ENCODE data around the gene ESR1. TPM values are rescaled to one million over a fixed set of nuclear protein-coding genes. Genes with fewer than 3 reads are reported as not detected.

The ESR1 gene
- total RNA-seq, 1 experiment from 2014 or later: not detected

DNA sequence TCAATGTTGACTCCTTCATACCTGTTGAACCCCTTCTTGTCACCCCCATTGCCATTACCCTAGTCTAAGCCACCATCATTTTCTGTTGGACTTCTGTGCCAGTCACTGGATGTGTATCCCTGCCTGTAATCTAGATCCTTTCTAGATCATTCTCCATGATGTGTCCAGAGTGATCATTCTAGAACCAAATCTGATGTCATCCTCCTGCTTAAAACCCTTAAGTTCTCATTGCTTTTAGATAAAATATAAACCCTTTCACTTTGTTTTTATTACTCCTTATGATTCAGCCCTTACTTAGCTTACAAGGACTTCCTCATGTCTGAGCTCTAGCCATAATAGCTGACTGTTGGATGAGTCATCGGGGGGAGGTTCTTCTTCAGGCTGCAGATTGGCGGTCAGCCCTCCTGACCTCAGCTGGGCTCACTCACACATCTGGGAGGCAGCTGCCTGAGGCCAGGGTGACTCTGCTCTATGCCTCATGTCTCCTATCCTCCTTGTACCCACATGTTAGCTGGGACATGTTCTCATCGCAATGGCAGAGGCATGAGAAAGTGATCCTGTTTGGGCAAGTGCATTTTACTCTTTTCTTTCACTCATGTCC is 287.6 kb downstream of the ESR1 start:
- Histone ChIP-seq H2BK12ac (ENCODE audit: insufficient read length, low read depth, low read length) (no peak overlapping the region), H3K27me3 (ENCODE audit: insufficient read depth, low read length) (no peaks in the 10 kb centered on the region), H4K20me1 (ENCODE audit: control insufficient read depth, insufficient read depth, insufficient read length) (no peaks in the 10 kb centered on the region), H3K9me3 (ENCODE audit: control insufficient read depth, low read depth, low read length) (no peaks in the 10 kb centered on the region), H4K5ac (ENCODE audit: insufficient read length, low read depth, low read length) (no peak overlapping the region), H3K14ac (ENCODE audit: insufficient read depth, low read length) (no peak overlapping the region), H4K91ac (ENCODE audit: insufficient read length, low read depth, low read length) (no peak overlapping the region), H4K8ac (replicated peaks; ENCODE audit: insufficient read length, low read depth, low read length) (no peak overlapping the region), H3K56ac (ENCODE audit: insufficient read length, low read depth, low read length) (no peak overlapping the region), H2BK15ac (ENCODE audit: low read depth, low read length) (no peak overlapping the region), H3K4me1 (ENCODE audit: insufficient read depth, low read length) (no peaks in the 10 kb centered on the region), H3K9ac (ENCODE audit: extremely low read depth, insufficient read length, low read length) (no peak overlapping the region), H2BK120ac (ENCODE audit: low read depth, low read length, poor library complexity, severe bottlenecking) (no peak overlapping the region), H3T11ph (ENCODE audit: low read length) (no peak overlapping the region), H2AFZ (ENCODE audit: low read length) (no peak overlapping the region), H3K4me2 (ENCODE audit: insufficient read depth, insufficient read length, low read length) (no peak overlapping the region), H2BK20ac (ENCODE audit: low read depth, low read length, poor library complexity, severe bottlenecking) (no peak overlapping the region), H3K23me2 (ENCODE audit: insufficient read length, low read depth, low read length, poor library complexity, severe bottlenecking) (no peaks in the 10 kb centered on the region), H3K4ac (ENCODE audit: low read depth, low read length) (no peak overlapping the region), H3K18ac (ENCODE audit: insufficient read length, low read depth, low read length) (no peak overlapping the region), H3K79me1 (ENCODE audit: insufficient read depth, low read depth, low read length, poor library complexity, severe bottlenecking) (no peaks in the 10 kb centered on the region), H2BK5ac (ENCODE audit: insufficient read length, low read length) (no peak overlapping the region), H3K79me2 (ENCODE audit: insufficient read depth, low read length) (no peaks in the 10 kb centered on the region), H3K27ac (ENCODE audit: insufficient read length, low read depth, low read length) (no peak overlapping the region), H2AK5ac (ENCODE audit: insufficient read length, low read length) (no peak overlapping the region), H3K23ac (ENCODE audit: insufficient read length, low read depth, low read length) (no peak overlapping the region)
- H3K27me3 Mint-ChIP-seq (ENCODE audit: low read depth): no peaks in the 10 kb centered on the region; the same call in 1 of the 2 replicates
- no peaks in the 10 kb centered on the region for H3K9me3 Mint-ChIP-seq
- H3K4me3 Mint-ChIP-seq: no peak overlapping the region
- TF ChIP-seq CTCF (conservative IDR thresholded peaks at IDR 0.05): no peak
- no peaks in the 10 kb centered on the region for H3K36me3 Mint-ChIP-seq (ENCODE audit: insufficient read depth in 1 of 3, low read depth in 3 of 3)
- peaks cover 17 to 19% of the 10 kb centered on the region in 2 experiments for H3K4me1 Mint-ChIP-seq
- WGBS (ENCODE audit: extremely low coverage, insufficient read length, low lambda C conversion rate): no CpG with 5 or more reads among the region's 3 CpGs
- no peak overlapping the region for H3K27ac Mint-ChIP-seq
- peak; percentile 45 for DNase-seq
